Ramos (cell line): ENCODE data around the gene EDC4.
"Not testable (repeated sequence)": the region's sequence is repeated elsewhere in the genome, so short reads cannot be mapped to it uniquely, and the experiment has no call there.

Source experiments
- in situ Hi-C: fragments of 300-500 bp; cut with MboI; formaldehyde crosslinking; loops from one replicate; pipeline ENCODE4 v1.14.3; 2022; ENCODE audit warnings: low sequenced_read_pairs; ENCODE audit not compliant: unreplicated experiment

Gene EDC4

GRCh38 chr16:67847064-67847861, 25.6 kb upstream of the EDC4 start, which contains the start of gene CENPT:
Gene CENPT (minus strand): TSS chr16:67847693. CDS start chr16:67833859, 13,834 bp downstream.
- in situ Hi-C loops: no loop called here

GRCh38 chr16:67848118-67848517, 24.7 kb upstream of the EDC4 start:
- in situ Hi-C loops: no loop called here

GRCh38 chr16:67853670-67854069, 19.2 kb upstream of the EDC4 start:
- in situ Hi-C loops: no loop called here

DNA sequence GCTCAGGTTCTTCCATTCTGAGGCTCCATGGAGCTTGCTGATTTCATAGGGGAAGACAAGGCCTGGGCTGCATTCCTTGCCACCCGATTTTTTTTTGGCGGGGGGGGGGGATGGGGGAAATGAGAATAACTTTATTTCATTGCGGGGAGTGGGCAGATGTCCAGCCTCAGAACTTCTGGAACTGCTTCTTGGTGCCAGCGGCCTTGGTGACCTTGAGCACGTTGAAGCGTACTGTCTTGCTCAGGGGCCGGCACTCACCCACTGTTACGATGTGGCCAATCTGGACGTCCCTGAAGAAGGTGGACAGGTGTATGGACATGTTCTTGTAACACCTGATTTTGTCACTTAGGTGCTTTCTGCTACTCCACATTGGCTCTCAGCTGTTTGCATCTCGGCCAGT, 17.1 kb upstream of the EDC4 start:
- in situ Hi-C loops: no loop called here

- in situ Hi-C loops: no loop called here
These were observed 15.8 kb upstream of the EDC4 start for GRCh38 chr16:67856927-67857546.

GRCh38 chr16:67857547-67858233, 15.2 kb upstream of the EDC4 start:
- in situ Hi-C loops: no loop called here

GRCh38 chr16:67858500-67858899, 14.4 kb upstream of the EDC4 start:
- in situ Hi-C loops: no loop called here

DNA sequence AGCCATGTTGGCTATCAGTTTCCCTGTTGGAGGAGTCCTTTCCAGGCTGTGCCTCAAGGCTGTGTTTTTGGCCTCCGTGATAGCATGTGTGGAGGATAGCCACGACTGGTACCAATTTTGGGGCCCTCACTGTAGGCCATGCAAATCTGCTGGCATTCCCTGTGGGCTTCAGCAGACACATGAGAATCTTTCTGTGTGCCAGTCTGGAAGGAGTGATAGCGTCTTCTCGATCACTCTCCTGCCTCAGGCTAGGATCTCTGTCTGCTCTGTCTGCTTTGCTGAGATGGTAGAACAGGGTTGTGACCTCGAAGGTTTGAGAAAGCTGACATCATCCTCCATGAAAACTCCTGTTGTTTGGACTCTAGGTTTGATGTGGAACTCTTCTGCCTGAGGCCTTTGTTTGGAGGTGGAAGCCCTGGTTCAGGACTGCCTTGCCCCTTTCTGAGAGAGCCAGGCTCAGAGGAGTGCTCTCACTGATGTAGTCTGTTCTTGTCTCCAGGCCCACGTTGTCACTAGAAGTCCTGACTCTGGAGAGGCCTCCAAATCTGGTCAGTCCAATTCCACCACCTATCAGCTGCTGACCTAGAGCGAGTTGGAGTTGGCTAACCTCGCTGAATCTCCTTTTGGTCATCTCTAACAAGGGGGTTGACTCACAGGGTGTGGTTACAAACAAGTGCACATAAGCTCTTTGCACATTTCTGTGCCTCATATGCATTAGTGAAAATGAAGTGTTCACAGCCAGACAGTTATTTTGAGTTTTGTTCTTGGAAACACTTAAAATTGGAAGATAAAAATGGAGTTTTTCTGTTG, 12.1 kb upstream of the EDC4 start:
- in situ Hi-C loops: no loop called here

DNA sequence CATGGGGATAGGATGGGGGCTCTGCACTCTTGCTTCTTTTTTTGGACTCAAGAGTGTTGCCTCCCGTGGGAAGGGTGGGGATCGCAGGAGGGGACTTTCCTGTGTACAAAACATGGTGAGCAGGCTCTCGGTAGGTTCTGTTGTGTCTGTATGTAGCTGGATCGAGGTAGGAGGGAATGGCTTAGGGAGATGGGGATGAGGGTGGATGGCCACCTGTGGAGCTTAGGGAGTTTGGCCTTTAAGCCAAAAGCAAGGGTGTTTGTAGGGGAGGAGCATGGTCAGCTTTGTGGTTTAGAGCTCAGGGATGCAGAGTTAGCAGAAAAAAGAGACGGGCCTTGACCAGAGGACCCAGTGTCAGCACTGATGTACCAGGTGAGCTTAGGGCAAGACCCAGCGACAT, 11.0 kb upstream of the EDC4 start:
- in situ Hi-C loops: no loop called here

GRCh38 chr16:67862623-67863583, 9.9 kb upstream of the EDC4 start:
- in situ Hi-C loops: no loop called here

GRCh38 chr16:67864044-67864443, 8.8 kb upstream of the EDC4 start:
- in situ Hi-C loops: not testable (repeated sequence)

GRCh38 chr16:67864594-67864993, 8.3 kb upstream of the EDC4 start:
- in situ Hi-C loops: no loop called here

- in situ Hi-C loops: no loop called here
These were observed 7.5 kb upstream of the EDC4 start for GRCh38 chr16:67865318-67865717.

- in situ Hi-C loops: no loop called here
These were observed 4.6 kb upstream of the EDC4 start for GRCh38 chr16:67868290-67868689.

GRCh38 chr16:67869653-67870052, 3.2 kb upstream of the EDC4 start:
- in situ Hi-C loops: no loop called here

DNA sequence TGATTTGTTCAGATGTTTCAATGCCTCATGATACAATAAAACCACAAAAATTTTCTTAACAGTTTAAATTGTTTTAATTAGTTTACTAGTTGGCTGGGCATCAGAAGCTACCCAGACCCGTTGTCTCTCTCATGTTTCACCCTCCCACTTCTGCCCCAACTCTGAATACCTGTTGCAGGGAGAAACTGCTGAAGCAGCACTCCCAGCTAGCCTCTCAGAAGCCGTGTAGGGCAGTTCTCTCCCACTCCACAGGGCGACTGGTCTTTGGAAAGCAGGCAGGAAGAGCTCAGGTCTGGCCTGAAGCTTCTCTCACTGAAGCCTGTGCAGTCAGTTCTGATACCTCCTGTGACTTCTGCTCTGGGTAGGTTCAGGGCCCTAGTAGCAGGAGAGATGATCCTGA, 1.6 kb upstream of the EDC4 start:
- in situ Hi-C loops: no loop called here

DNA sequence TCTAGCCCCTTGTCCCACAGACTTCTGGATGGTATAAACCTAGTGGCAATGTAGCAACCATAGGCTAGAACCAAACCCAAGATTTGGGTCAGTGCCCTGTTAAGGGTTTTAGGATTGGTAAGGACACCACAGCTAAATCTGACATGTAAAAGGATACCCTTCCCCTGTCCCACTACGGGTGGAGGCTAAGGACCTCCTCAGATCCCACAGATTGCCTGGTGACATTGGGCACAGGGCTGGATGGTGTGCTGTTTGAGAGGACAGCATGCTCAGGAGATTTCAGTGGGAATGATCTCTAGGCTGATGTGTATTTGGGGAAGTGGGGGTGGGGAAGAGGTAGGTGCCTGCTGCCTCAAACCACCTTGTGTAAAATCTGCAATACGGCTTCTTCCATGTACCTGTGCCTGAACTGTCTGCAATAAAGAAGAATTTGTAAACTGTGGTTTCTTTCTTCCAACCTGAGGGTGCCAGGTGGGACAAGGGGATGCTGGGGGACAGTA, 671 bp upstream of the EDC4 start:
- in situ Hi-C loops: no loop called here

GRCh38 chr16:67873435-67874370, 851 bp downstream of the EDC4 start:
- in situ Hi-C loops: no loop called here
